ENCODE measurements around the gene HSPE1. TPM values are rescaled to one million over a fixed set of nuclear protein-coding genes. Genes with fewer than 3 reads are reported as not detected.
"Not testable (repeated sequence)": the region's sequence is repeated elsewhere in the genome, so short reads cannot be mapped to it uniquely, and the experiment has no call there.

Gene HSPE1
- polyA plus RNA-seq (ENCODE audit: insufficient read length): 115 TPM

DNA sequence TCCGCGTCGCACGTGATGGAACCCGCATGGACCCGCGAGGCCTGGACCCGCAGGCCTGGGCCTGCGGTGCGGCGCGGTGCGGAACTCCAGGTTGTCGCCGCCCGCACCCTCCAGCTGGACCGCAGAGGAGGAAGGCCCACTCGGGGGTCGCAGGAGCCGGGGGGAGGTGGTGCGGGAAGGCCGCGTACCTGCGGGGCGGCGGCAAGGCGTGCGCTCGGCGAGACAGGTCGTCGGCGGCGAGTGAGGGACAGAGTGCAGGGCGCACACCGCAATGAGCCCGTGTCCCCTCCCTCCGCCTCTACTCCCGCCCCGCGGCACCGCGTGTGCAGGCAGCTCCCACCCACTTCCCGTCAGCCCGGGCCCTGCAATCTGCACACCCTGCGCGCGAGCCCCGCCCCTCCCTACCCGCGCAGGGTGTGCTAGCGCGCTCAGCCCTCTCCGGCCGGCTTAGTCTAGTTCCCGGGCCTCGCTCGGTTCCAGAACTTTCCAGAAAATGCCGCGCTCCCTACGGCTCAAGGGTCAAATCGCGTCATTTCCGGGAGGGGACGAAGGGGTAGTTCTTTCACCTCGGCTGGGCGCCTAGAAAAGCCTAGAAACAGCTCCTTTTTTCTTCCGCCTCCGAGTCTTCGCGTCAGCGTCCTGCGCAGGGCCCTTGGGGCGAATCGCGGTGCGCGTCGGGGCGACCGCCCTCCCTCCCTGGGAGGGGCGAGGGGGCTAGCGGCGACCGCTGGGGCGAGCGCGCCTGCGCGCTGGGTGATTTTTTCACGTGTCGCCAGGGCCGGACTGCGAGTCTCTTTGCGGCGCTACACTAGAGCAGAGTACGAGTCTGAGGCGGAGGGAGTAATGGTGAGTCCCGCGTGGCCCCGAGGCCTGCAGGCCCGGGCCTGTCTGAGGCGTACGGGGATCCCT is at the start of gene HSPE1, which contains the start of gene HSPD1:
Gene HSPE1, plus strand, starts transcription at position 786 of the 909 bp plus-strand sequence. Its CDS starts 58 bp downstream, at position 844.
Gene HSPD1, minus strand, starts transcription at position 247 of the 909 bp plus-strand sequence. CDS start 992 bp downstream, outside the sequence.
- DNase-seq (ENCODE audit: low read depth): peak; percentile 98

GRCh38 chr2:197450465-197450864 is 49.7 kb upstream of the HSPE1 start:
- DNase-seq (ENCODE audit: low read depth): no peak

GRCh38 chr2:197450935-197451358 is 49.2 kb upstream of the HSPE1 start:
- DNase-seq (ENCODE audit: low read depth): not testable (repeated sequence)

DNA sequence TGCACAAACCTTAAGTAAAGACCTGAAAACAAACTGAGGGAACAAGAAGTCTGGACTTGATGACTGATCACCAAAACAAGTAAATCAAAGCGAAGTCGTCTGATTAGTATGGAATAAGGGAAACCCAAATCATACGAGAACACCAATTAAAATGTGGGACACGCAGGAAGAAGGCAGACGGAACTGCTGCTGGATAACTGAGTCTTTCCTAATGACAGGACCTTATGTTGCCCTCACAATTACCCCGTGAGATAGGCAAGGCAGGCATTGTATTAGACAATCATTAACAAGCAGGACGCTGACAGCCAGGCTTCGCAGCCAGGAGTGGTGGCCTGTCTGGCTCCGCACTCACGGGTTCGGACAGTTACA is 47.4 kb upstream of the HSPE1 start:
- DNase-seq (ENCODE audit: low read depth): no peak

DNA sequence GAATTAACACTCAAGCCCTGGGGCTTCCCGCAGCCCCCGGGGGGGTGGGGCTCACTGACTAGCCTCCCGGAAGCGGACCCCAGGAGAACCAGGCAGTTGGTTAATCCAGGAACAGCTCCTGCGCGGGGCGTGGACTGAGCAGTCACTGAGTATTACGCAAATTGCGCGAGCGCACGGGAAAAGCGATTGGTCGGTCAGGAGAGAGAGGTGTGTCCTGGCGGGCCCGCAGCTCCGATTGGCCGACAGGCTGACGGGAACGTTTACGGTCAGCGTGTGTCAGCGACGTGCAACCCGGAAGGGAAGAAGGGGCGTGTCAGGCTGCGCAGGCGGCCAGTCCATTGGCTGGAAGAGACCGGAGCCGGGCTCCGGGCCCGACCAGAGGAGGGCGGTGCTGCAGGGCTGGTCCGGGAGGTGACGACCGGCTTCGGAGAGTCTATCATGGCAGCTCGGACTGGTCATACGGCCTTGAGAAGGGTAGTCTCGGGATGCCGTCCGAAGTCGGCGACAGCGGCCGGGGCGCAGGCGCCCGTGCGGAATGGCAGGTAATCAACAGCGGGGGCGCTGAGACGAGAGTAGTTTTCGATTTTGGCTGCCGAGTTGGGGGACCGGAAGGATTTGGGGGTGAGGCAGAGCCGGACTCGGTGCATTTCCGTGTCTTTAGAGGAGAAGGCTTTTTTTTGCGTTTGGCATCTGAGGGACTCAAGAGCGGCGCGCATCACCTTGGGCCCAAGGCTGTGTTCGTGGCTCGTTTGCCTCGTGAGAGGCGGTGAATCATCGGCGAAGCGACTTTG is 46.9 kb upstream of the HSPE1 start, which contains the start of gene COQ10B:
Gene COQ10B, plus strand, starts transcription at position 430 of the 791 bp plus-strand sequence. Its CDS starts 9 bp downstream, at position 439.
- peak; percentile 100 for DNase-seq (ENCODE audit: low read depth)

- peak; percentile 70 for DNase-seq (ENCODE audit: low read depth)
Observed at GRCh38 chr2:197453914-197454398, 46.2 kb upstream of the HSPE1 start.

DNA sequence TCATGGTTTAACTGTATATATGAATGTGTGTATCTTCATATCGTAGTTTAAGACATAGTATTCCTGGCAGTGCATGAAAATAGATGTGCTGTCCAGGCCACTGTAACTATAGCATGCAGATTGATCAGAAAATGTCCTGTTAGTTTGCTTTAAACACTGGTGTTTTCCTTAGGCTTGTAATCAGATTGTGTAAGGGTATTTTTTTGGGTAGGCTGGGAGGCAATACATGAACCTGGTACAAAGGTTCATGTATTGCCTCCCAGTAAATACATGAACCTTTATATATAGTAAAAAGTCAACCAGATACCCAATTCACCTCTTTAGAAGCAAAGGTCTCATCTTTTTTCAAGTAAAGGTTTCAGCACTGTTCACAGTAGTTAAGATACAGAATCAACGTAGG is 45.3 kb upstream of the HSPE1 start:
- DNase-seq (ENCODE audit: low read depth): no peak

- no peak for DNase-seq (ENCODE audit: low read depth)
Observed at GRCh38 chr2:197455428-197455827, 44.8 kb upstream of the HSPE1 start.

DNA sequence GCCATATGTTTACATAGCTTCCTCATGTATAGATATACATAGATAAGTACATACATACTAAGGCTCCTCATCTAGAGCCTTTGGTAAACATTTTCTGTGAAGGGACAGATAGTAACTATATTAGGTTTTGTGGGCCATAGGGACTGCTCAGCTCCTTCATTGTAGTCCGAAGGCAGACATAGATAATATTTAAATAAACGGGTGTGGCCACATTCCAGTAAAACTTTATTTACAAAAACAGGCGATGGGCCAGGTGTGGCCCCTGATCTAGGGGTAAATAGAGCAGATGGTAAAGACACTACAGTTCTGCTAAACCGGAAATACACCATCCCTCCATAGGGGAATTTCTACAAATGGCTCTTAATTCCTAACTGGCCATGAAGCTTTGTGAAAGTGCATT is 39.5 kb upstream of the HSPE1 start:
- DNase-seq (ENCODE audit: low read depth): no peak

GRCh38 chr2:197461057-197461456 is 39.1 kb upstream of the HSPE1 start:
- no peak for DNase-seq (ENCODE audit: low read depth)

GRCh38 chr2:197464175-197464574 is 36.0 kb upstream of the HSPE1 start:
- DNase-seq (ENCODE audit: low read depth): no peak

DNA sequence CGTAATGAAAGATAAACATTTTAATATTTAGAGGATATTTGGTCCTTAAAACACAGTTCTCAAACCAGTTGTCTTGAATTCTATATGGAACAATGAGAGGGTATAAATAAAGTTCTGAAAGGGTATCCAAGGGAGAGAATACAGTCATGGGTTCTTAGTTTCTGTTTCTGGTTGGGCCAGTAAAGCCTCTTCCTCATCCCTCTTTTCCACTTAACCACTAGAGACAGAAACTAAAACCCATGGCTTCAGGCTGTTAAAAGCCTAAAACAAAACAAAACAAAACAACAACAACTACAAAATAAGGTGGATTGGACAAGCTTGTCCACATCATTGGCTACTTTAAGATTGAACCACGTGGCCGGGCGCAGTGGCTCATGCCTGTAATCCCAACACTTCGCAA is 28.0 kb upstream of the HSPE1 start:
- no peak for DNase-seq (ENCODE audit: low read depth)

- DNase-seq (ENCODE audit: low read depth): no peak
Observed at GRCh38 chr2:197477797-197478196, 22.4 kb upstream of the HSPE1 start.

GRCh38 chr2:197480165-197481036 is 19.8 kb upstream of the HSPE1 start:
- no peak for DNase-seq (ENCODE audit: low read depth)

DNA sequence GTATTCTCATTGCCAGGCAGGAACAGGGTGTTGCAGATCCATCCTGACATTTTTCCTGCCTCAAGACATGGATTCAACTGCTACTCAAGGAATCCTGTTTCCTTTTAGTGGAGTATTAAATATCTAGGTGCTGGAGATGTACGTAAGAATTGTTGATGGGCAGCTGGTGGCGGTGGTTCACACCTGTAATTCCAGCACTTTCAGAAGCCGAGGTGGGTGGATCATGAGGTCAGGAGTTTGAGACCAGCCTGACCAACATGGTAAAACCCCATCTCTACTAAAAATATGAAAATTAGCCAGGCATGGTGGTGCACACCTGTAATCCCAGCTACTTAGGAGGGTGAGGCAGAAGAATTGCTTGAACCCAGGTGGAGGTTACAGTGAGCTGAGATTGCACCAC is 15.9 kb upstream of the HSPE1 start:
- not testable (repeated sequence) for DNase-seq (ENCODE audit: low read depth)

DNA sequence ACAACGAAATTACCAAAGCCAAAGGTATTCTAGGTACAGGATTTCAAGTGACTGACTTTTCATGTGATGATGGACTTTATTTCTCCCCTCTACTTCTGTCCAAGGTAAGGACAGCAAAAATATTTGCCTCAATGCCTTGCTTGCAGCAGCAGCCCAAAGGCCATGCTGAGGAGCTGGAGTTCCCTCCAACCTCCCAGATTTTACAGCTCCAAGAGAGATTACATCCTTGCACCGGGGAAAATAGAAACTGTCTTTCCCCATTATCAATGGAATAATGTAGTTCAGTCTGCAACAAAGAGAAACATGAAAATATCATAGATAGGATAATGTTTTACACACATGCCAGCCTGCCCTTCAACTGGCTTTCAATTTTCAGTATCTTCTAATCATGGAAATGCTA is 14.0 kb upstream of the HSPE1 start:
- DNase-seq (ENCODE audit: low read depth): no peak

DNA sequence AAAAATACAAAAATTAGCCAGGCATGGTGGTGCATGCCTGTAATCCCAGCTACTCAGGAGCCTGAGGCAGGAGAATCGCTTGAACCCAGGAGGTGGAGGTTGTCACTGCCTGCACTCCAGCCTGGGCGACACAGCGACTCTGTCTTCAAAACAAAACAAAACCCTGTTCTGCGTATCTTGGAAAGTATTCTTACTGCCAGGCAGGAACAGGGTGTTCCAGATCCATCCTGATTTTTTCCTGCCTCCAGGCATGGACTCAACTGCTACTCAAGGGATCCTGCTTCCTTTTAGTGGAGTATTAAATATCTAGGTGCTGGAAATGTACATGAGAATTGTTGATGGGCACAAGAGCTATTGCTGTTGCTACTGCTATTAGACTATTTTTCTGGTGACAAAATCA is 12.8 kb upstream of the HSPE1 start:
- no peak for DNase-seq (ENCODE audit: low read depth)

- no peak for DNase-seq (ENCODE audit: low read depth)
Observed at GRCh38 chr2:197495433-197496134, 4.6 kb upstream of the HSPE1 start.

DNA sequence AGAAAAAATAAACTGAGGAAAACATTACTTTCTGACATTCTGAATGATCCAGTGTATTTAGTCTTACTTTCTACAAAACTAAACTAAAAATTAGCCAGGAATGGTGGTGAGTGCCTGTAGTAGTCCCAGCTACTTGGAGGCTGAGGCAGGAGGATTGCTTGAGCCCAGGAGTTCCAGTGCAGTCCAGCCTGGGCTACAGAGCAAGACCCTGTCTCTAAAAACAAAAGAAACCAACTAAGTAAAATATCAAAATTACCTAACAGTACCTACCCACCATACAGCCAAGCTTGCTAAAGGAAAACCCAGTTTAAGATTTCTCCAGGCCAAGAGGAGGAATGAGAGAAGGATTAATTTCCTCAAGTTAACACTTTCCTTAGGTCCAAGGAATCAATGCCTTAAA is 3.5 kb upstream of the HSPE1 start:
- no peak for DNase-seq (ENCODE audit: low read depth)

GRCh38 chr2:197497326-197497725 is 2.9 kb upstream of the HSPE1 start:
- DNase-seq (ENCODE audit: low read depth): no peak

Measured in forelimb muscle (tissue), 1 donor.